HG02981 (cell line): Measurements from ENCODE around the gene LCORL.
"Not testable (repeated sequence)": the region's sequence is repeated elsewhere in the genome, so short reads cannot be mapped to it uniquely, and the experiment has no call there.

Experiments
- ATAC-seq: cut with Tn5 transposase; IDR thresholded peaks from one replicate; pipeline ENCODE4 v1.9.1; 2021; ENCODE audit warnings: mild to moderate bottlenecking, moderate library complexity; ENCODE audit not compliant: unreplicated experiment

Gene LCORL

DNA sequence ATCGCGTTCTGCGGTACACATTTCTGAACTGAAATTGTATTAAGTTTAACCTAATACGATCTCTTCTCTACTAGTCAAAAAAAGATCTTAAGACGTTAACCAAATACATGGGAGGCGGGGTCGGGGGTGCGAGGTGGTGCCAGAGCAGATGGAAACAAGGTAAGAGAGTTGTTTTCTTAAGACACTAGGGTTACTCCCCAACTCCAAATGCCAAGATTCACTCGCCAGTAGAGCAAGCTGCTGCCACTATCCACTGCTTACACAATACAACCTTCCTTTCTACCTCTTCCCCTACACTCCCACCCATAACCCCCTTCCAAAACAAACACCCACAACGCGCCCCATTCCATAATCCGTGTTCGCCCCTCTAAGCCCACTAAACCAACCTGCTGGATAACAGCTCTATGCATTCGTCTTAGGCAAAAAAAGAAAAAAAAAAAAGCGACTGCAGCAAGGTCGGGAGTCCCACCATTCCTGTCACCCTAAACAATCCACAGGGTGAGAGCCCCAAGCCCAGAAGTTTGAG is 1.3 kb downstream of the LCORL start:
- no peak for ATAC-seq

DNA sequence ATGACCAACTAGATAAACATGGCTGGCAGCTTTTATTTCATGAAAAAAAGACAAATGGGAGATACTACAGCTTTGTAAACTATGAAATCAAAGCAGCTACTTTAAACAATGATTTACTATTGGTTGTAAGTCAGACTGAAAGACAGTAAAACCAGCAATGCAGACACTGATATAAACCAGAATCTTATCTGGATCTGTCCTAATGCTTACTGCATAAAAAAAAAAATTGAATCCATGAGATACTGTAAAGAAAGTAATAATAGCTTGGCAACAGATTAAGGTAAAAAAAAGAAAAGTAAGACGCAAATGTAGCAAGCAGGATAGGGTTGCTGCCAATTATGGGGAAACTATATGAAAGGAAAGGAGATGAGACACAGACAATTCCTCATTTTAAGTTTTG is 7.3 kb downstream of the LCORL start:
- no peak for ATAC-seq

- no peak for ATAC-seq
Observed at GRCh38 chr4:18012807-18013462, 8.6 kb downstream of the LCORL start.

- no peak for ATAC-seq
Observed at GRCh38 chr4:18012134-18012806, 9.3 kb downstream of the LCORL start.

GRCh38 chr4:18007625-18008024 is 13.9 kb downstream of the LCORL start:
- ATAC-seq, result no peak

- not testable (repeated sequence) for ATAC-seq
Observed at GRCh38 chr4:18006432-18006831, 15.1 kb downstream of the LCORL start.

DNA sequence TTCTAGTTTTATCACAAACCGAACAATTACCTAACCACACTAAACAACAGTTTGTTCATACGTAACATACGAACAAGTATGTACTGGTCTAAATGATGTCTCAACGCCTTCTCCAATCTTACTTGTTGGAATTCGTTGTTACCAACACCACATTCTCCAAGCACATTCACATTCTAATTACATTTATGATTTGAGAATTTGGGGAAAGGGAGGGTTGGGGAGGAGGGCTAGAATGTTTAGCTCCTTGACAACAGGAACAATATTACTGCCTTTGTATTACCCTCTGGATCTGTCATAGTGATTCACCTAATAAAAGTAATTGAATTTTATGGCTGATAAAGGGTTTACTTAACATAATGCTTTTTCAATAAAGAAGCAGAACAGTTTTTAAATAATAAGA is 24.4 kb downstream of the LCORL start:
- ATAC-seq, result no peak

GRCh38 chr4:17995165-17995564 is 26.4 kb downstream of the LCORL start:
- ATAC-seq, result no peak

DNA sequence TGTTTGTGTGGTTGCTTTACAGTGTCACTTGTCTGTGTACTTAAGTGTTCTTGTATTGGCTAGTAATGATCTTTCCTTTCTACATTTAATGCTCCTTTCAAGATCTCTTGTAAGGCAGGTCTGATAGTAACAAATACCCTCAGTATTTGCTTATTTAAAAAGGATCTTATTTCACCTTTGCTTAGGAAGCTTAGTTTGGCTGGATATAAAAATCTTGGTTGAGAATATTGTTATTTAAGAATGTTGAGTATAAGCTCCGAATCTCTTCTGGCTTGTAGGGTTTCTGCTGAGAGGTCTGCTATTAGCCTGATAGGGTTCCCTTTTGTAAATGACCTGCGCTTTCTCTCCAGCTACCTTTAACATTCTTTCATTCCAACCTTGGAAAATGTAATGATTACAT is 35.7 kb downstream of the LCORL start:
- ATAC-seq, result no peak

GRCh38 chr4:17981063-17981462 is 40.5 kb downstream of the LCORL start:
- no peak for ATAC-seq

- ATAC-seq, result no peak
Observed at GRCh38 chr4:17968721-17969120, 52.8 kb downstream of the LCORL start.

DNA sequence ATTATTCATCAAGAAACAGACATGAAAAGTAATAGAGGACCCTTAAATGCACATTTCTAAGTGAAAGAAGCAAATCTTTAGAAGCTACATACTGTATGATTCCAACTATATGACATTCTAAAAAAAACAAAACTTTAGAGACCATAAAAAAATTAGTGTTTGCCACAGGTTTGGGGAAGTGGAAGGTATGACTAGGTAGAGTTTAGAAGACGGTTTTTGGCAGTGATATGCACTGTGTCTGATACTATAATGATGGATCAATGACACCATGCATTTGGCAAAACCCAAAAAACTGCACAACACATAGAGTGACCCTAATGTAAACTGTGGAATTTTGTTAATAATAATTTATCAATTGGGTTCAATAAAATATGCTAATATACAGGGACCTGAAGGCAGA is 54.5 kb downstream of the LCORL start:
- ATAC-seq, result no peak

GRCh38 chr4:17966312-17966711 is 55.2 kb downstream of the LCORL start:
- peak; percentile 61 for ATAC-seq

- ATAC-seq, result no peak
Observed at GRCh38 chr4:17964576-17964975, 57.0 kb downstream of the LCORL start.

DNA sequence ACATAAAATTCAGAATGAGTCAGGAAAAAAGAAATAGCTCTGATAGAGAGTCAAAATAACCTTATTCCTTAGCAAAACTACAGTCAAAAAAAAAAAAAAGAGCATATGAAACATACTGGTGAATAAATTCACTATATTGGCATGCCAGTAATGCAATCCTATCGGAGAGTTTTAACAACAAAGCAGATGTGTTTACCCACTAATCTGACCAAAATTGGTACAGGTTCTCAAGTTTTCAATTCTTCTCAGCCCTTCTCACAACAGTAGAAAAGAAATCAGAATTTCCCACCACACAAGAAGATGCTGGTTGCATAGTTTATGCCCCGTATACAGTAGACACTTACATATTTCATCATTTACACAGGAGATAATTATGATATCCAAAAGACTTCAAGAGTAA is 59.4 kb downstream of the LCORL start:
- ATAC-seq, result no peak

- no peak for ATAC-seq
Observed at GRCh38 chr4:17961249-17961648, 60.3 kb downstream of the LCORL start.

DNA sequence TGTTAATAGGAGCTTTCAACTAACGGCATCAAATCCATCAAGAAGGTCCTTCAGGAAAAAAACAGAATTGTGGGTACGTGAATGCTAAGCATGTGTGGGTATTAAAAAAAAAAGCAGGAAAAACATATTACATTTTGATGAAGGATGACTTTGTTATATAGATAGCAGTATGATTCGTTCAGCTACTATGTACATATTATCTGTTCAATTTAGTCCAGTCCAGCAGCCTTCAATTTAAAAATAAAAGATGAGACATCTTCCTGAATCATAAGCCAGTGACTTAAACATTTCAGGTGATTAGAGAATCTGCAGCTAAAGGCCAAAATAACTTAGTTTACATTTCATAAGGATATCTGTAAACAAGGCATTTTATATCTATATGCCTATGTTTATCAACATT is 63.4 kb downstream of the LCORL start:
- ATAC-seq, result no peak

- ATAC-seq, result no peak
Observed at GRCh38 chr4:17957688-17958087, 63.9 kb downstream of the LCORL start.

DNA sequence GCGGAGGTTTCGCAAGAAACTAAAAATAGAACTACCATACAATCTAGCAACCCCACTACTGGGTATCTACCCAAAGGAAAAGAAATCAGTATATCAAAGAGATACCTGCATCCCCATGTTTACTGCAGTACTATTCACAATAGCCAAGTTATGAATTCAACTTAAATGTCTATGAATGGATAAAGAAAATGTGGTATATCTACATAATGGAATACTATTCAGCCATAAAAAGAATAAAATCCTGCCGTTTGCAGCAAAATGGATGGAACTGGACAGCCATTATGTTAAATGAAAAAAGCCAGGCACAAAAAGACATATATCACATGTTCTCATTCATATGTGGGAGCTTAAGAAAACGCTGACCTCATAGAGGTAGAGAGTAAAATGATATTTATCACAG is 65.3 kb downstream of the LCORL start:
- ATAC-seq, result no peak

DNA sequence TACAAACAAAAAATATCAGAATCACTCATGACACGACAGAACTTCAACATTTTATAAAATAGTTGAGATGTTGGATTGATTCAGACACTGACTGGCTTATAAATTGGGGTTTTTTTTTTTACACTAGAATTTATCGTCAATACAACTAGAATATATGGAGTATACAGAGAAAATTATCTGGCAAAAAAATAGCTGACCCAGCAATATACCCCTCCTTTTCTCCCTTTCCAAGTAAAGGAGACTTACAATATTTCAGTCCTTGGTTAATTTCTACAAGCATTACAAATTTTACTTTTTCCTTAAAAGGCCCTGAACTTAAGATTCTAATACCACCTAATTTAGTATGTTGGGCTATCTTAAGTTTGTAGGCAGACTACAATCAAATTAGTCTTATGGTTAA is 76.3 kb downstream of the LCORL start:
- ATAC-seq, result no peak

DNA sequence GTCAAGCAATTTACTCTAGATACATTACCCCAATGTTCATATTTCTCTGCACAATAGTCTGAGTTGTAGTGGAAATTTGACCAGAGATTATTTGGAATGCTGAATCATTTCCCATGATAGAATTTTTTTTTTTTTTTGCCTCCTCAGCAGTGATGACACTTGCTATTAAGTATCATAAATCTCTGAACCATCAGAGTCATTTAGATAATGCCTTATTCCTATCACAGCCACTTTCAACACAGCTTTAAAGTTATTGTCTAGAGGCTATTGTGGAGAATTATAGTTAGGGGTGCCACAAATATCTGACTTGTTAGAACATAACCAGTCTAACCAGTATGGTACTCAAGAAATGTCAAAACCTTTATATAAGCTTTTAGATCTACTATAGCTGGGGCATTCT is 79.8 kb downstream of the LCORL start:
- ATAC-seq, result no peak

- no peak for ATAC-seq
Observed at GRCh38 chr4:17939054-17939453, 82.5 kb downstream of the LCORL start.

GRCh38 chr4:17934286-17934685 is 87.3 kb downstream of the LCORL start:
- ATAC-seq, result no peak
